ENCODE results near the gene PIM3.

PIM3 gene

GRCh38 chr22:49951986-49952896, 8.3 kb upstream of the PIM3 start:
- no peaks in the 10 kb centered on the region for H3K9me3 ChIP-seq (ENCODE audit: insufficient read depth, low read length, severe bottlenecking)
- DNase-seq (no peak), ATAC-seq (ENCODE audit: insufficient read depth, low read depth) (no peak)
- no peak overlapping the region for H3K9ac ChIP-seq (ENCODE audit: low read depth, low read length)
- no peak overlapping the region for H3K4me3 ChIP-seq (ENCODE audit: low read depth in 1 of 2, low read length in 2 of 2)
- H3K36me3 ChIP-seq (ENCODE audit: insufficient read depth, low read length) = no peaks in the 10 kb centered on the region
- no peaks in the 10 kb centered on the region for H3K79me2 ChIP-seq (ENCODE audit: insufficient read depth, low read length)
- no peak overlapping the region for H3K27ac ChIP-seq (ENCODE audit: low read length)
- no peaks in the 10 kb centered on the region for H4K20me1 ChIP-seq (ENCODE audit: insufficient read depth, low read length)
- H3K4me1 ChIP-seq (ENCODE audit: insufficient read depth, low read length) = no peaks in the 10 kb centered on the region
- TF ChIP-seq CTCF (IDR thresholded peaks at IDR 0.05; ENCODE audit: borderline replicate concordance, extremely low read depth, low read length, poor library complexity, severe bottlenecking) (no peak), EZH2 (IDR thresholded peaks at IDR 0.05; ENCODE audit: borderline replicate concordance, low read depth, low read length, severe bottlenecking) (no peak)
- H3K4me2 ChIP-seq (ENCODE audit: insufficient read depth, low read length) = no peak overlapping the region
- no peaks in the 10 kb centered on the region for H3K27me3 ChIP-seq (ENCODE audit: insufficient read depth, low read length, poor library complexity)
- no peak overlapping the region for H2AFZ ChIP-seq (ENCODE audit: low read depth, low read length)

- no peaks in the 10 kb centered on the region for H3K79me2 ChIP-seq (ENCODE audit: insufficient read depth, low read length)
- no peaks in the 10 kb centered on the region for H3K27me3 ChIP-seq (ENCODE audit: insufficient read depth, low read length, poor library complexity)
- H2AFZ ChIP-seq (ENCODE audit: low read depth, low read length) = no peak overlapping the region
- ATAC-seq (ENCODE audit: insufficient read depth, low read depth) (no peak), DNase-seq (no peak)
- no peaks in the 10 kb centered on the region for H3K9me3 ChIP-seq (ENCODE audit: insufficient read depth, low read length, severe bottlenecking)
- no peak overlapping the region for H3K4me2 ChIP-seq (ENCODE audit: insufficient read depth, low read length)
- no peaks in the 10 kb centered on the region for H4K20me1 ChIP-seq (ENCODE audit: insufficient read depth, low read length)
- no peaks in the 10 kb centered on the region for H3K4me1 ChIP-seq (ENCODE audit: insufficient read depth, low read length)
- H3K27ac ChIP-seq (ENCODE audit: low read length) = no peak overlapping the region
- no peak overlapping the region for H3K4me3 ChIP-seq (ENCODE audit: low read depth in 1 of 2, low read length in 2 of 2)
- TF ChIP-seq CTCF (IDR thresholded peaks at IDR 0.05; ENCODE audit: borderline replicate concordance, extremely low read depth, low read length, poor library complexity, severe bottlenecking) (no peak), EZH2 (IDR thresholded peaks at IDR 0.05; ENCODE audit: borderline replicate concordance, low read depth, low read length, severe bottlenecking) (no peak)
- no peaks in the 10 kb centered on the region for H3K36me3 ChIP-seq (ENCODE audit: insufficient read depth, low read length)
- no peak overlapping the region for H3K9ac ChIP-seq (ENCODE audit: low read depth, low read length)
These were observed 7.4 kb upstream of the PIM3 start for GRCh38 chr22:49953027-49953679.

GRCh38 chr22:49953680-49954344, 6.8 kb upstream of the PIM3 start:
- Histone ChIP-seq H3K4me1 (ENCODE audit: insufficient read depth, low read length) (no peaks in the 10 kb centered on the region), H3K36me3 (ENCODE audit: insufficient read depth, low read length) (no peaks in the 10 kb centered on the region), H2AFZ (ENCODE audit: low read depth, low read length) (no peak overlapping the region), H3K9ac (ENCODE audit: low read depth, low read length) (no peak overlapping the region), H3K9me3 (ENCODE audit: insufficient read depth, low read length, severe bottlenecking) (no peaks in the 10 kb centered on the region), H3K27me3 (ENCODE audit: insufficient read depth, low read length, poor library complexity) (no peaks in the 10 kb centered on the region), H3K4me3 (ENCODE audit: low read depth in 1 of 2, low read length in 2 of 2) (no peak overlapping the region), H4K20me1 (ENCODE audit: insufficient read depth, low read length) (no peaks in the 10 kb centered on the region), H3K79me2 (ENCODE audit: insufficient read depth, low read length) (no peaks in the 10 kb centered on the region), H3K27ac (ENCODE audit: low read length) (no peak overlapping the region), H3K4me2 (ENCODE audit: insufficient read depth, low read length) (no peak overlapping the region)
- TF ChIP-seq CTCF (IDR thresholded peaks at IDR 0.05; ENCODE audit: borderline replicate concordance, extremely low read depth, low read length, poor library complexity, severe bottlenecking) (no peak), EZH2 (IDR thresholded peaks at IDR 0.05; ENCODE audit: borderline replicate concordance, low read depth, low read length, severe bottlenecking) (no peak)
- DNase-seq (no peak), ATAC-seq (ENCODE audit: insufficient read depth, low read depth) (no peak)
